Left lobe of liver (tissue), 2 donors: ENCODE measurements around the gene OBSCN. TPM values are rescaled to one million over a fixed set of nuclear protein-coding genes. Genes with fewer than 3 reads are reported as not detected.

Experiments
- ATAC-seq: fragments of 200-7000 bp; cut with Tn5 transposase; one replicate; pipeline ENCODE4 v1.9.1; 2020; ENCODE audit warnings: mild to moderate bottlenecking, moderate library complexity
- DNase-seq: peaks from one replicate; pipeline ENCODE4 v3.0.0-alpha.2; 2020; ENCODE audit warnings: low spot score
- total RNA-seq: library from RNA; stranded (reverse); gene quantifications from one replicate; pipeline ENCODE4 v1.2.1, GENCODE V29; 2021
- donor health status: DM: no; HTN: no; CAD: no; lungs with moderate emphysema.
- donor health status: DM: no; HTN: yes; CAD: no.

Gene OBSCN
- total RNA-seq, 1 donor from 2014 or later = 3.1 TPM

DNA sequence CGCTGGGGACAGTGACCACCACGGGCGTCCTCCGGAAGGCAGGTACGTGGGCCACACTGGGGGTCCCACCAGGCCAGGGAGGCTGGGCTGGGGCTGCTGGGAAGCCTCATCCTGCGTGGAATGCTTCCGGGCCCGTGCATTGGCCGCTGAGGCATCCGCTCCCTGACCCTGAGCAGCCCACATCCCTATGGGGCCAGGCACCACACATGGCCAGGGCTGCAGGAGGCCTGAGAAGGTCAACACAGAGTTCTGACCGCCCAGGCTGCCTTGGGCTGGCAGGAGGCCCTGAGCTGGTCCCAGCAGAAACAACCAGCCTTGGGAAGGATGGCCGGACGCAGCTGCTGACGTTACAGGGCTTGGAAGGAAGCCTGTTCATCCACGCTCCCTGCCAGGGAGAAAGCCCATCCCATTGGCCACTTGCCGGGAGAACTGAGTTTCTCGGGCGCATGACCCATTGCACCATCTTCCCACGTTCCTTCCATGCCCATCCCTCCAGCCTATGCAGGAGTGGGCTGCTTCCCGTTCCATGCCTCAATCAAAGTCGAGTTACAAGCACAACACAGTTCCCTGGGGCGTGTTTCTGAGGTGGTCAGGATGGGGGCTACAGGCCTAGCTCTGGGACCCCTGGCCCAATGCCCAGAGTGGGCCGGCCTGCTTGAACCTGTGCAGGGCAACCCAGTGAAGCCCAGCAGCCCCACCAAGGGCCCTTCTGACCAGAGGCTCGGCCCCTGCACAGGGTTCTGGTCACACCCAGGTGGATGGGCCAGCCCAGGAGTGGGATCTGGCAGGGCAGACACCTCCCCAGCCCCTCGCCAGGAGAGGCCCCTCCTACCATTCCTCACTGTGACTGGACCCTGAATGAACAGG is 167.1 kb downstream of the OBSCN start:
- peak; percentile 61 for DNase-seq
- peak; percentile 45 for ATAC-seq

DNA sequence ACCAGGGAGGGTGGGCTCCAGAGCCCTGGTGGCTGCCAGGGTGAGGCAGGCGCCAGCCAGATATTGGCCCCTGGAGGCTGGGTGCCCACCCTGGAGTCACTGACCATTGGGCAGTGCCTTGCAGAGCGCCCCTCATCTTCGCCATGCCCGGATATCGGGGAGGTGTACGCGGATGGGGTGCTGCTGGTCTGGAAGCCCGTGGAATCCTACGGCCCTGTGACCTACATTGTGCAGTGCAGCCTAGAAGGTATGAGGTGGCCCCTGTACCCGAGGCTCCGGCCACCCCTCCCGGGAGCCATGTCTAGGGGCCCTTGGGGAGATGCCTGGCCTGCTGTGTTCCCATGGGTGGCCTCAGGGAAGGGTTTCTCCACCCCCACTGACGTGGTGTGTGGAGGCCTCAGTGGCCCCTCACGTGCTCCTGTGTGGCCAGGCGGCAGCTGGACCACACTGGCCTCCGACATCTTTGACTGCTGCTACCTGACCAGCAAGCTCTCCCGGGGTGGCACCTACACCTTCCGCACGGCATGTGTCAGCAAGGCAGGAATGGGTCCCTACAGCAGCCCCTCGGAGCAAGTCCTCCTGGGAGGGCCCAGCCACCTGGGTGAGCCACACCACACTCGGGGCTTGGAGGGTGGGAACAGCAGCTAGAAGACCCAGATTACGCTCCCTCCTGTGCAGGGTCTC is 167.9 kb downstream of the OBSCN start:
- DNase-seq (no peak), ATAC-seq (no peak)

DNA sequence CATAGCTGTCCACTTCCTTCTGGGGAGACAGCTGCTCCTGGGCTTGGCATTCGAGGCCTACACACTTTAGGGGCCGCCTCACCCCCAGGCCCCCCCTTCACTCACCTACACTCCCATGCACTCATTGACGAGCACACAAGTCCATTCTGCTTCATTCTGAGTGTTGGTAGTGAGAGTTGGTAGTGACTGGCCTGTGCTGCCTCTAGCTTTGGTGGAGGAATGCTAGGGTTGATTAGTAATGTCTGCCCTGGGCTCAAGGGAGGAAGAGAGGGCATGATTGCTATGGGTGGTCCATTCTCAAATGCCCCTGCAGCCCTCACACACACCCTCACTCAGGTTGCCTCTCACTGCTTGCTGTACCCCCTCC is 168.4 kb downstream of the OBSCN start:
- ATAC-seq (no peak), DNase-seq (no peak)

DNA sequence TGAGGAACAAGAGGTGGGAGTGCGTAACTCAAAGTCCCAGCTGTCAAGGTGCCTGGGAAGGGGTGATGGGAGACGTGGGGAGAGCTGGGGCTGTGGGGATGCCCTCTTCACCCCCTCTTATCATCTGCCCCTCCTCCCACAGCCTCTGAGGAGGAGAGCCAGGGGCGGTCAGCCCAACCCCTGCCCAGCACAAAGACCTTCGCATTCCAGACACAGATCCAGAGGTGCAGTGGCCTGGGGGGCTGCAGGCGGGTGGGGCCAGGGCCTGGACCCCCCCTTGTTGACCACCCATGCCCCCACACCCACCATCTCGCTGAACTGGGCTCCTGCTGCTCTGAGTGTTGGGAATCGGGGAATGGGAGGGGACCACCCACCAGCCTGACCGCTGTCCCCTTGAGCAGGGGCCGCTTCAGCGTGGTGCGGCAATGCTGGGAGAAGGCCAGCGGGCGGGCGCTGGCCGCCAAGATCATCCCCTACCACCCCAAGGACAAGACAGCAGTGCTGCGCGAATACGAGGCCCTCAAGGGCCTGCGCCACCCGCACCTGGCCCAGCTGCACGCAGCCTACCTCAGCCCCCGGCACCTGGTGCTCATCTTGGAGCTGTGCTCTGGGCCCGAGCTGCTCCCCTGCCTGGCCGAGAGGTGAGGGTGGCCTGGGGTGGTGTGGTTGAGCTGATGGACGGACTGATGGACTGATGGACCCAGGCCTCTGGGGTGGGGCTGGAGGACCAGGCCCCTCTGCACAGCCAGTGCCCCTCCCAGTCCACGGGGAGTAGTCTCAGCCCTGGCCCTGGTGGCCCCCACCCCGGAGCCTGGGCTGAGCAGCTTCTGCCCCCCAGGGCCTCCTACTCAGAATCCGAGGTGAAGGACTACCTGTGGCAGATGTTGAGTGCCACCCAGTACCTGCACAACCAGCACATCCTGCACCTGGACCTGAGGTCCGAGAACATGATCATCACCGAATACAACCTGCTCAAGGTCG is 169.1 kb downstream of the OBSCN start:
- DNase-seq (no peak), ATAC-seq (no peak)

DNA sequence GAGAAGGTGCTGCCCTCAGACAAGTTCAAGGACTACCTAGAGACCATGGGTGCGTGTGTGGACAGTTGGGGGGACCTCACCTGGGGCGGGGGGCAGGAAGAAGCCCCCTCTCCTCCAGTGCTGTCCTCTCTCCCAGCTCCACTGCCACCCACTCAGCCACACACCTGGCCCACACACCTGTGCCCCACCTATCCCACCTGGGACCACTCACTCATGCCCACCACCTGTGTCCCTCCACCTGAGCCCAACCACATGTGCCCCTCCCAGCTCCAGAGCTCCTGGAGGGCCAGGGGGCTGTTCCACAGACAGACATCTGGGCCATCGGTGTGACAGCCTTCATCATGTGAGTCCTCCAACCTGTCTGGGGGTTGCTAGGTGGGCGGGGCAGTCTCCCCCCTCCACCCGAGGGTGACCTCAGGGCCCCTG is 169.8 kb downstream of the OBSCN start:
- DNase-seq (no peak), ATAC-seq (no peak)

DNA sequence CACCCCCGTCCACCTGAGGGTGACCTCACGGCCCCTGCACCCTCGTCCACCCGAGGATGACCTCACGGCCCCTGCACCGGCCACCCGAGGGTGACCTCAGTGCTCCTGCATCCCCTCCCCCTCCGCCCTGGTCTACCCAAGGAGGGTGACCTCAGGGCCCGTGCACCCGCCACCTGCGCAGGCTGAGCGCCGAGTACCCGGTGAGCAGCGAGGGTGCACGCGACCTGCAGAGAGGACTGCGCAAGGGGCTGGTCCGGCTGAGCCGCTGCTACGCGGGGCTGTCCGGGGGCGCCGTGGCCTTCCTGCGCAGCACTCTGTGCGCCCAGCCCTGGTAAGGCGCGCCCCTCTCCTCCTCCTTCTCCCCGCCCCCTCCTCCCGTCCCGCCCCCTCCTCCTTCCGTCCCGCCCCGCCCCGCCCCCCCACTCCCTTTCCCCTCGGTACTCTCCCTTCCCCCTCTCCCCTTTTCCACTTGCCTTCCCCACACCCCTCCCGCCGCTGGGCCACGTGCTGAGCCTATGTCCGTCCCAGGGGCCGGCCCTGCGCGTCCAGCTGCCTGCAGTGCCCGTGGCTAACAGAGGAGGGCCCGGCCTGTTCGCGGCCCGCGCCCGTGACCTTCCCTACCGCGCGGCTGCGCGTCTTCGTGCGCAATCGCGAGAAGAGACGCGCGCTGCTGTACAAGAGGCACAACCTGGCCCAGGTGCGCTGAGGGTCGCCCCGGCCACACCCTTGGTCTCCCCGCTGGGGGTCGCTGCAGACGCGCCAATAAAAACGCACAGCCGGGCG is 170.4 kb downstream of the OBSCN start:
- ATAC-seq = peak; percentile 82

DNA sequence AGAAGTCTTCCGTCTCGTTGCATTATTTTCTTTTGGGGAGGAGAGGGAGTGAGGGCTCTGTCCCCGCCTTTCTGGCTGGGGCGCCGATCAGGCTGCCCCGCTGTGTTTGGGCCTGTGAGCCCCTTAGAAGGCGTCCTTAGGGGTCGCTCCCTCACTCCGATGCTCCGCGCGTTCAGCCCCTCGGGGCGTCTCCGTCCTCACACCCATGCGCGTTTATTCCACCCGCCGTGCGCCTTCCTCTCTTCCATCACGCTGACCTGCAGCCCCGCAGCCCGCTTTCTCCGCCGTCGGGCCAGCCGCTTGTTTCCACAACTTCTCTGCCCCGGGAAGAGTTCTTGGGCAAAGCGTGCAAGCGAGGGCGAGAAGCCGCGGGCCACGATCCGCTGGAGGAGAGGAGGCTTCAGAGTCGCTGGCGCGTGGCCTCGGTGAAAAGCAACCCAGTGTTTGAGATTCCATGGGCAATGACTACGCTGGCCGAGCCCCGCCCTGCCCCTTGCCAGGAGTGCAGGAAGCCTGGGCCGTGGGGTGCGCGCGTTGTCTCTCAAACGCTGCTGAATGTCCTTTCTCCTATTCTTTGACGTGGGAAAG is 171.1 kb downstream of the OBSCN start:
- ATAC-seq = peak; percentile 7
- no peak for DNase-seq

More for the DNA sequence above, 170.4 kb downstream of the OBSCN start:
- peak; percentile 57 for DNase-seq

DNA sequence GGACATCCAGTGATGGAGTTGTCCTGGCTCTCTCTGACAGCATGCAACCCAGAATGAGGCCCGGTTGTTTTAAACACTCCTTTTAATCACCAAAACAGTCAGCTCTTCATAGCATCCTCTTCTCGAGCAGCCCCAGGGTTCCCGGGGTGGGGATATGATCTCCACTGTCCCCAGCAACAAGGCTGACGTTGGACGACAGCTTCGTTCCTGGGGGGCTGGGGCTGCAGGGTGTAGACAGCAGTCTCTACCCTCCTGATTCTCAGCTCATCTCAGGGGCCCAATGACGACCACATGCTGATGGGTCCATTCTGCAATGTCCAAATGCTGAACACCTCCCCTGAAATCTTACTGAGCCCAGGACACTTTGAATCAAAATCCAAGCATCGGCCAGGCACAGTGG is 171.8 kb downstream of the OBSCN start:
- ATAC-seq (no peak), DNase-seq (no peak)

DNA sequence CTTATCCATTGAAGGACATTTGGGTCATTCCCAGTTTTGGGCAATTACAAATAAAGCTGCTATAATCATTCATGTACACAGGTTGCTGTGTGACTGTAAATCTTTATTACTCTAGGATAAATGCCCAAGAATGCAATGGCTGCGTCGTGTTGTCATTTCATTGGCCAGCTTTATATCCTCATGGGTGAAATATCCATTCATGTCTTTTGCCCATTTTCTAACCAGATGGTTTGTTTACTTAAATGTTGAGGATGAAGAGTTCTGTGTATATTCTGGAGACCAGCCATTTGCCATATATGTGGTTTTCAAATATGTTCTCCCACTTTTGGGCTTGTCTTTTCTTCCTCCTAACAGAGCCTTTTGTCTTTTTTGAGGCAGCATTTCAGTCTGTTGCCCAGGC is 173.5 kb downstream of the OBSCN start:
- DNase-seq (no peak), ATAC-seq (no peak)

DNA sequence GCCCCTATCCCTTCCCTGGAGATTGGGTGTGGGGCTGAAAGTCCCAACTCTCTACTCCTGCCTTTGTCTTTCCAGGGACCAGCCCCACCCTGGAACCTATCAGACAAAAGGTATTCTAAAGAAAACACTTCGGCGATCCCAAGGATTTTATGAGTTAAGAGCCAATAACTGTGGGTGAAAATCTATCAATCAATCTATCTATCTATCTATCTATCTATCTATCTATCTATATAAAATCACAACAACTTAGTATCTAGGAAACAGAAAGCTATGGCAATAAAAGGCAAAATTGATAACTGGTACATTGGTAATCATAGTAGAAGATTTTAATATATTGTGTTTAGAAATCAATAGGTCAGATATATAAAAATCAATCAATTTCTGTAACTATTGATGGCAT is 175.9 kb downstream of the OBSCN start:
- no peak for DNase-seq
- no peak for ATAC-seq

DNA sequence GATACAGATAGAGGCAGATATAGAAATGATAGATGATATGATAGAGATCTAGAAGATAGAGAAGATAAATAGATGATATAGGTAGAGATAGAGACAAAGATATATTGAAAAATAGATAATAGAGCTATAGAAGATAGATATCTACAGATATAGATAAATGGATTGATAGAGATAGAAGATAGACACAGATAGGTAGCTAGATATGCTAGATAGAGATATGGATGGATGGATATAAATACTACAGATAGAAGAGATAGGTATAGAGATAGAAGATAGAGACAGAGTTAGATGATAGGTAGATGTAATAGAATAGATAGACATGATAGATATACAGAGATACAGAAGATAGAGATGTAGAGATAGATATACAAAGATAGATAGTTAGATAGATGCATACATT is 177.4 kb downstream of the OBSCN start:
- DNase-seq (no peak), ATAC-seq (no peak)

DNA sequence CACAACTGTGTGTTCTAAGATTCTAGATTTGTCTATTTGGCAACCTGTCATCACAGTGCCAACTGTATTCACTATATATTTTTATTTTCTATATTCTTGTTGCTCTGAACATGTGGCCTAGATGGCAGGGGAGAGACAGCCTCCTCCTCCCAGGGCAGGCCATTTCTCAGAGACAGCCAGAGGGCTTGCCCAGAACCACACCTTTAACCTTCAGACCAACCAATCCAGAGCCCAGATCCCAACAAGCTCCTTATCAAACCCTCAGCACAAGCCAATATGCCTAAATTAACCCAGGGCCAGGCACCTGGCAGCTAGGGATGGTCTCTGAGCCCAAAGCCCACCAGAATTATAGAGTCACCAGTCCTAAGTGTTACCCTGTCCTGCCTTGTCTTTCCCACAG is 179.5 kb downstream of the OBSCN start:
- ATAC-seq = no peak
- DNase-seq = no peak

DNA sequence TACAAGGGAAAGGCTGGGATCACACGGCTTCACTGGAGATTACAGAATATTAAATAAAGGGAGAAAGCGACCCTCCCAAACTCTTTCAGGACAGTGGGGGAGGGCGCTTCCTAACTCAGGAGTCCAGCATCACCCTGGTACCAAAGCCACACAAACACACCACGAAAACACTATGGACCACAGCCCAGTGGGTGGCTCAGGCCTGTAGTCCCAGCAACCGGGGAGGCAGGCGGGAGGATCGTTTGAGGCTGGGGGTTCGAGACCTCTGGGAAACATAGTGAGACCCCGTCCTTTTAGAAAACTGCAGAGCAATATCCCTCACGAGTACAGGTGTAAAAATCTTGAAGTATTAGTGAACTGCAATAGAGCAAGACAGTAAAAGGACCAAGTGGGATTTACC is 182.8 kb downstream of the OBSCN start:
- no peak for ATAC-seq

DNA sequence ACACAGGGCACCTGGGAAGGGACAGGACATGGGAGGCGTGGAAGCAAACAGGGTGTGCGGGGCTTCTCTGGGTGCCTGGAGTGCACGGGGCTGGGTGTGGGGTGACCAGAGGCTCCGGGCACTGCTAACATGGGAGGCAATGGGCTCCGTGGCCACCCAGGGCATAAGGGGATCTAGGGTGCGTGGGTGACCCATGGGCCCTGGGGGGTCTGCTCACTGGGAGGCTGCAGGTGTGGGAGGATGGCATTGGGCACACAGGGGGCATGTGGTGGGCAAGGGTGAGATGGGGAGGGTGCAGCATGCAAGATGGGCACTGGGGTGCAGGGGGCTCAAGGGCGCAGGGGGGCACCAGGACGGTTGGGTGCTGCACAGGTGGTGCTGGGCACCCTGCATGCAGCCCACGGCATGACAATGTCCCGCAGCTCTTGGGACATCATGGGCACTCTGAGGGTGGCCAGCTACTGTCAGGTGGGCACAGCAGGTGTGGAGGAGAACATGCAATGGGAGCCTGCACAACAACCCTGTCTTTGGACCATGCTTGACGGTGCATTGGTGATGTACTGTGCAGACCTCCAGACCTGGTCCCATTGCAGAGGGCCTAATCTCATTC is 183.7 kb downstream of the OBSCN start:
- ATAC-seq (peak; percentile 15), DNase-seq (no peak)

More for the DNA sequence above, 182.8 kb downstream of the OBSCN start:
- DNase-seq = no peak

DNA sequence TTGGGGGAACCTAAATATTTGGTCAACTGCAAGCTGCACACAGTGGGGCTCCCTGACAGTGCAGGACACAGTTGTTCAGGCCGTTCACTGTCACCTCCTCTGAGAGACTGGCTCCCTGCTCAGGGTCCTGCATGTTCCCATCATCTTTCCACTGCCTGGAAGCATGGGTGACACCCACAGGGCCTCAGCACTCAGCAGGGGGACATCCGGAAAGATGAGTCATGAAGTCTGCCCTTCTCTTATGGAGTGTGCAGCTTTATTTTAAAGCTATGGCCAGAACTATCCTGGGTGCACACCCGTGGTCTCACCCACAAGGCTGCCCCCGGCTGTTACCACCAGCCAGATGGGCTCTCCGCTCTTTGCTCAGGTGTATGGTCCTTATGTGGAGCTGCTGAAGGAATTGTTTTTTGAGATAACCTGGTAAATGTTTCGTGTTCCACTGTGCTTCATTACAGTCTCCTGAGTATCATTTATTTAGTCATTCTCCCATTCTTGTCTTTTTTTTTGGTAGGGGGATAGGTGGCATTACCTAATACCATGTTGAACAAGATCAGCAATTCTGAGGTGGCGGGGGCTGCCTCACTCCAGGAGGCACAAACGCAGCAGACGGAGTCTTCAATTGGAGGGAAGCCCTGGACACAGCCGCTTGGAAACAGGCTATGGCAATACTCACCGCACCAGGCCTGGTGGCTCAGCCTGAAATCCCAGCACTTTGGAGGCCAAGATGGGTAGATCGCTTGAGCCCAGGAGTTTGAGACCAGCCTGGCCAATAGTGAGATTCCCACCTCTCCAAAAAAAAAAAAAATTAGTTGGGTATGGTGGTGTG is 184.5 kb downstream of the OBSCN start:
- DNase-seq = no peak

DNA sequence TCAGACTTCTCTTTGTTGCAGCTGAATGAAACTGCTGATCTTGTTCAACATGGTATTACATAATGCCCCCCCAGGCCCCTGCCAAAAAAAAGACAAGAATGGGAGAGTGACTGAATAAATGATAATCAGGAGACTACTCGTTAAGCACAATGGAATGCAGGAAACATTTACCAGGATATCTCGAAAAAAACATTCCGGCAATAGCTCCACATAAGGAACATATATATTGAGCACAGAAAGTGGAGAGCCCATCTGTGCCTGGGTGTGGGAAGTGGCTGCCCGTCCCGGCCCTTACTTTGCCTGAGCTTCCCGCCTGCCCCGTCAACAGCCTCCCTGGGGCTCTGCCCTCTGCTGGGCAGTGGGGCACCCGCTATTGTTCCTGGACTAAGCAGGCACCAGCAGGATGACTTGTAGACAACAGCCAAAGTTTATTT is 185.4 kb downstream of the OBSCN start:
- ATAC-seq (peak; percentile 70), DNase-seq (no peak)

More for the DNA sequence above, 184.5 kb downstream of the OBSCN start:
- ATAC-seq = no peak

DNA sequence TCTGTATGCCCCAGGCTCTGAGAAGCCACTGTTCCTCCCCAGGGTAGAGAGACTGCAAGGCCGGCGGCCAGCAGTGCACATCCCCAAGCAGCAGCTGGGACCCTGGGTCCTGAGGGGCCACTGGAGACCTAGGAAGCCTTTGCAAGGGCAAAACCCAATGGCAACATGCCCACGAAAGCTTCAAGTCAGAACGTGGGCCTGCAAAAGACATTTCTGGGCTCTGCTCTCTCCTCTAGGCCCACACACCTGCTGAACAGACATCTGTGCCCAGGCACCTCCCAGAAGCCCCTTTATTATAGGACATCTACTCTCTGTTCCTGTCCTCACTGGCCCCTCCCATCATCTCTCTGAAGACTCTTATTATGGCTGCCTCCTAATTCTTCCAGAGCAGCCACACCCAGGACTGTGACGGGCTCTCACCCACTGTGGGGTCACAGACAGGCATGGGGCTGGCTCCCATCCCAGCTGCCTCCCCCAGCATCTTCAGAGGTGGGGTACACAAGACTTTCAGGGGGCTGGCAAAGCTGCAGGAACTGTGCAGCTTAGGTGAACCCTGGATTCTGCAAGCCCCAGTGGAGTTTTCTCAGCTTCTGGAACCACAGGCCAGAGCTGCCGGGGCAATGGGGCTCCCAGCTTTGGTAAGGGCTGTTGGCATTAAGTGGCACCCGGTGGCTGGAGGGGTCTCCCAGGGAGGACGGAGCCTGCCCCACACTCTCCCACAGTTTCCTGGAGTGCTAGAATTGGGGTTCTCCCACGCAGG is 186.1 kb downstream of the OBSCN start:
- no peak for DNase-seq
- no peak for ATAC-seq
